H9 (cell line): ENCODE data around the gene WDR6. TPM values are rescaled to one million over a fixed set of nuclear protein-coding genes. Genes with fewer than 3 reads are reported as not detected.

Experiments used
- DNase-seq: peaks from one replicate; pipeline ENCODE4 v3.0.0-alpha.2; 2017
- H2AFZ ChIP-seq: one replicate; pipeline ENCODE4 v1.6.1; 2013; ENCODE audit warnings: mild to moderate bottlenecking, low read length, control low read depth, moderate library complexity
- H2AK5ac ChIP-seq: 2 replicates; pipeline ENCODE4 v1.6.1; 2013; ENCODE audit warnings: low read length, control low read depth, mixed read lengths; ENCODE audit not compliant: insufficient read length
- H2BK120ac ChIP-seq: one replicate; pipeline ENCODE4 v1.6.1; 2013; ENCODE audit warnings: low read depth, mild to moderate bottlenecking, low read length, control low read depth, inconsistent platforms; ENCODE audit not compliant: poor library complexity, severe bottlenecking
- H2BK12ac ChIP-seq: 2 replicates; pipeline ENCODE4 v1.6.1; 2013; ENCODE audit warnings: low read length, control low read depth, mixed read lengths, low read depth; ENCODE audit not compliant: insufficient read length
- H2BK15ac ChIP-seq: 2 replicates; pipeline ENCODE4 v1.6.1; 2013; ENCODE audit warnings: low read depth, low read length, control low read depth
- H2BK20ac ChIP-seq: one replicate; pipeline ENCODE4 v1.6.1; 2013; ENCODE audit warnings: low read depth, mild to moderate bottlenecking, low read length, control low read depth, inconsistent platforms; ENCODE audit not compliant: poor library complexity, severe bottlenecking
- H2BK5ac ChIP-seq: 2 replicates; pipeline ENCODE4 v1.6.1; 2013; ENCODE audit warnings: low read length, control low read depth, mixed read lengths; ENCODE audit not compliant: insufficient read length
- H3K14ac ChIP-seq: 2 replicates; pipeline ENCODE4 v1.6.1; 2013; ENCODE audit warnings: low read length, control low read depth; ENCODE audit not compliant: insufficient read depth
- H3K18ac ChIP-seq: 2 replicates; pipeline ENCODE4 v1.6.1; 2013; ENCODE audit warnings: low read depth, mild to moderate bottlenecking, mixed read lengths, low read length, control low read depth; ENCODE audit not compliant: insufficient read length
- H3K23ac ChIP-seq: 2 replicates; pipeline ENCODE4 v1.6.1; 2013; ENCODE audit warnings: low read length, control low read depth, mixed read lengths, low read depth; ENCODE audit not compliant: insufficient read length
- H3K23me2 ChIP-seq: 2 replicates; pipeline ENCODE4 v1.6.1; 2013; ENCODE audit warnings: low read depth, mild to moderate bottlenecking, mixed read lengths, low read length, control low read depth; ENCODE audit not compliant: insufficient read length, poor library complexity, severe bottlenecking
- H3K27ac ChIP-seq: 2 replicates; pipeline ENCODE4 v1.5.1; 2013; ENCODE audit warnings: low read length, control low read depth, mixed read lengths, low read depth; ENCODE audit not compliant: insufficient read length
- H3K27me3 ChIP-seq: 2 replicates; pipeline ENCODE4 v1.6.1; 2013; ENCODE audit warnings: low read length, control low read depth, inconsistent platforms; ENCODE audit not compliant: insufficient read depth
- H3K4ac ChIP-seq: 2 replicates; pipeline ENCODE4 v1.6.1; 2013; ENCODE audit warnings: low read depth, mild to moderate bottlenecking, control low read depth, inconsistent platforms, low read length, moderate library complexity
- H3K4me1 ChIP-seq: 2 replicates; pipeline ENCODE4 v1.6.1; 2013; ENCODE audit warnings: low read length, control low read depth, inconsistent platforms; ENCODE audit not compliant: insufficient read depth
- H3K4me2 ChIP-seq: 2 replicates; pipeline ENCODE4 v1.6.1; 2013; ENCODE audit warnings: low read length, control low read depth, mixed read lengths; ENCODE audit not compliant: insufficient read length, insufficient read depth
- H3K56ac ChIP-seq: 2 replicates; pipeline ENCODE4 v1.6.1; 2013; ENCODE audit warnings: low read depth, mild to moderate bottlenecking, mixed read lengths, low read length, control low read depth; ENCODE audit not compliant: insufficient read length
- H3K79me1 ChIP-seq: 2 replicates; pipeline ENCODE4 v1.6.1; 2013; ENCODE audit warnings: low read depth, mild to moderate bottlenecking, moderate library complexity, low read length, control low read depth, inconsistent platforms; ENCODE audit not compliant: insufficient read depth, poor library complexity, severe bottlenecking
- H3K79me2 ChIP-seq: 2 replicates; pipeline ENCODE4 v1.6.1; 2013; ENCODE audit warnings: low read length, control low read depth, inconsistent platforms; ENCODE audit not compliant: insufficient read depth
- H3K9ac ChIP-seq: 2 replicates; pipeline ENCODE4 v1.6.1; 2013; ENCODE audit warnings: low read length, control low read depth, mixed read lengths; ENCODE audit not compliant: insufficient read length; ENCODE audit errors: extremely low read depth
- H3K9me3 ChIP-seq: one replicate; pipeline ENCODE4 v1.6.1; 2013; ENCODE audit warnings: low read depth, low read length, inconsistent platforms; ENCODE audit not compliant: control insufficient read depth
- H3T11ph ChIP-seq: one replicate; pipeline ENCODE4 v1.6.1; 2013; ENCODE audit warnings: mild to moderate bottlenecking, low read length, control low read depth, inconsistent platforms
- H4K20me1 ChIP-seq: one replicate; pipeline ENCODE4 v1.6.1; 2013; ENCODE audit not compliant: control insufficient read depth, insufficient read length, insufficient read depth
- H4K5ac ChIP-seq: 2 replicates; pipeline ENCODE4 v1.6.1; 2013; ENCODE audit warnings: low read depth, mild to moderate bottlenecking, mixed read lengths, low read length, control low read depth; ENCODE audit not compliant: insufficient read length
- H4K8ac ChIP-seq: replicated peaks from 2 replicates; pipeline ENCODE4 v1.6.1; 2013; ENCODE audit warnings: low read length, control low read depth, mixed read lengths, low read depth; ENCODE audit not compliant: insufficient read length
- H4K91ac ChIP-seq: 2 replicates; pipeline ENCODE4 v1.6.1; 2013; ENCODE audit warnings: low read depth, mild to moderate bottlenecking, moderate library complexity, mixed read lengths, low read length, control low read depth; ENCODE audit not compliant: insufficient read length
- H3K27ac Mint-ChIP-seq, 3 experiments: 2 replicates in 2 of 3; 3 replicates in 1 of 3; pipeline ENCODE4 v1.8.0; 2020 to 2021; ENCODE audit warnings: mixed read lengths in 3 of 3, mild to moderate bottlenecking in 1 of 3, moderate library complexity in 1 of 3
- H3K27me3 Mint-ChIP-seq: 2 replicates; pipeline ENCODE4 v1.8.0; 2021; ENCODE audit warnings: low read depth, mild to moderate bottlenecking, moderate library complexity, mixed read lengths
- H3K36me3 Mint-ChIP-seq, 3 experiments: 2 replicates in 2 of 3; 3 replicates in 1 of 3; pipeline ENCODE4 v1.8.0; 2020 to 2021; ENCODE audit warnings: low read depth in 3 of 3, mixed read lengths in 3 of 3; ENCODE audit not compliant: insufficient read depth in 1 of 3
- H3K4me1 Mint-ChIP-seq, 2 experiments: 2 replicates each; pipeline ENCODE4 v1.8.0; 2020; ENCODE audit warnings: mixed read lengths in 2 of 2
- H3K4me3 Mint-ChIP-seq, 2 experiments: 2 replicates in 1 of 2; 3 replicates in 1 of 2; pipeline ENCODE4 v1.8.0; 2020 to 2021; ENCODE audit warnings: mild to moderate bottlenecking in 2 of 2, mixed read lengths in 2 of 2, moderate library complexity in 1 of 2
- H3K9me3 Mint-ChIP-seq, 2 experiments: 2 replicates in 1 of 2; 3 replicates in 1 of 2; pipeline ENCODE4 v1.8.0; 2020; ENCODE audit warnings: mild to moderate bottlenecking in 2 of 2, mixed read lengths in 2 of 2, moderate library complexity in 1 of 2
- CTCF ChIP-seq: fragments of 200-600 bp; sonication (generic); conservative IDR thresholded peaks from 3 replicates; pipeline ENCODE4 v1.8.0; 2021; ENCODE audit warnings: antibody characterized with exemption, mild to moderate bottlenecking
- WGBS: extraction: QIAGEN DNeasy Blood & Tissue Kit; methylation state at CpG from one replicate; pipeline ENCODE4 v1.1.7; 2013; ENCODE audit warnings: missing lambda C conversion rate, low lambda C conversion rate, mixed read lengths; ENCODE audit not compliant: insufficient read length; ENCODE audit errors: extremely low coverage; 5-methylcytosine and 5-hydroxymethylcytosine counted together
- total RNA-seq: library from RNA; stranded (reverse); gene quantifications from 2 replicates; pipeline ENCODE4 v1.2.1, GENCODE V29; 2021

WDR6 gene
- total RNA-seq, 1 experiment from 2014 or later, result 298 TPM

GRCh38 chr3:49021213-49021812 lies 14.1 kb downstream of the WDR6 start:
- Mint-ChIP-seq H3K36me3 (peaks cover 30 to 47% (median 41%) of the 10 kb centered on the region in 3 experiments), H3K27me3 (no peaks in the 10 kb centered on the region; the same call in 1 of the 2 replicates), H3K4me1 (peaks cover 23 to 24% of the 10 kb centered on the region in 2 experiments), H3K27ac (peak overlapping the region; percentile 93 to 98 (median 98)), H3K9me3 (no peaks in the 10 kb centered on the region), H3K4me3 (peak overlapping the region; percentile 91 to 95)
- TF ChIP-seq CTCF, result no peak
- H2BK120ac ChIP-seq, result no peak overlapping the region
- peak overlapping the region; percentile 92 for H3K18ac ChIP-seq
- H2AFZ ChIP-seq, result no peak overlapping the region
- H3K4me2 ChIP-seq, result peak overlapping the region; percentile 88
- no peak overlapping the region for H3T11ph ChIP-seq
- H3K4me1 ChIP-seq, result no peaks in the 10 kb centered on the region
- no peak overlapping the region for H4K8ac ChIP-seq
- H2BK20ac ChIP-seq, result no peak overlapping the region
- H3K27me3 ChIP-seq, result no peaks in the 10 kb centered on the region
- peak overlapping the region; percentile 34 for H4K91ac ChIP-seq
- no CpG with 5 or more reads among the region's 60 CpGs for WGBS
- H3K23me2 ChIP-seq, result peaks cover 22% of the 10 kb centered on the region
- H4K20me1 ChIP-seq, result peaks cover 2% of the 10 kb centered on the region
- no peaks in the 10 kb centered on the region for H3K79me2 ChIP-seq
- H3K27ac ChIP-seq, result no peak overlapping the region
- H3K56ac ChIP-seq, result no peak overlapping the region
- peak overlapping the region; percentile 53 for H4K5ac ChIP-seq
- peak; percentile 98 for DNase-seq
- H3K9ac ChIP-seq, result peak overlapping the region; percentile 85
- no peaks in the 10 kb centered on the region for H3K79me1 ChIP-seq
- no peak overlapping the region for H3K23ac ChIP-seq
- H3K9me3 ChIP-seq, result no peaks in the 10 kb centered on the region
- no peak overlapping the region for H2BK12ac ChIP-seq
- peak overlapping the region; percentile 55 for H3K4ac ChIP-seq
- H2BK15ac ChIP-seq, result no peak overlapping the region; the same call in 1 of the 2 replicates
- H2BK5ac ChIP-seq, result no peak overlapping the region
- H2AK5ac ChIP-seq, result no peak overlapping the region
- peak overlapping the region; percentile 88 for H3K14ac ChIP-seq
